Measurements from ENCODE around the gene IL1RAPL2. TPM values are rescaled to one million over a fixed set of nuclear protein-coding genes. Genes with fewer than 3 reads are reported as not detected.

Gene IL1RAPL2
- total and polyA plus RNA-seq, 2 donors (not counting 3 experiments of a cell fraction or from before 2014, with no cell fraction given): not detected

DNA sequence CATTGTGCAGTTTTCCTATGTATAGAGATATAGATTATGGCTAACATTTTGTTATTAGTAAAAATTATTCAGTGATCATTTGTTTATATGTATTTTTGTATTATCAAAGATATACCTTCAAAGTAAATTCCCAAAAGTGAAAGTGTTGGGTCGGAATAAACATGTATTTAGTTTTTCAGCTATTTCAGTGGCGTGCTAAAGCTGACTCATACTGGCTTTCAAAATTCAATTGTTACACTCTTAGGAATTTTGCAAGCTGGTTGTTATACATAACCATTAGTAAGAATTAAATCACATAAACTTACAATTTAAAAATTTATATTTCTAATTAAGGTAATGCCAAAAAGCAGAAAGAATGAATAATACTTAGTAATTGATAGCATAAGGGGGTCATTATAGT is 968.0 kb downstream of the IL1RAPL2 start:
- no peak overlapping the region for H2AFZ ChIP-seq (ENCODE audit: low read depth, low read length)
- ChIA-PET POLR2A (no interaction called here), CTCF (no interaction called here)
- H3K4me3 ChIP-seq (replicated peaks in 1 of 3; ENCODE audit: insufficient read depth in 1 of 3, low read depth in 1 of 3, low read length in 3 of 3): no peak overlapping the region
- no peak for FAIRE-seq
- TF ChIP-seq, protein P1, sequence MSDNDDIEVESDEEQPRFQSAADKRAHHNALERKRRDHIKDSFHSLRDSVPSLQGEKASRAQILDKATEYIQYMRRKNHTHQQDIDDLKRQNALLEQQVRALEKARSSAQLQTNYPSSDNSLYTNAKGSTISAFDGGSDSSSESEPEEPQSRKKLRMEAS (IDR thresholded peaks at IDR 0.05; ENCODE audit: insufficient read depth, insufficient read length): no peak
- TF ChIP-seq GATA2 (IDR thresholded peaks at IDR 0.05; ENCODE audit: insufficient read depth, insufficient read length, low read depth, low read length) (no peak), EZH2 (IDR thresholded peaks at IDR 0.05; ENCODE audit: borderline replicate concordance, low read depth, low read length, severe bottlenecking) (no peak), POLR2AphosphoS5 (IDR thresholded peaks at IDR 0.05; ENCODE audit: insufficient read depth, low read depth, low read length) (no peak), MYC (IDR thresholded peaks at IDR 0.05; ENCODE audit: low read depth, low read length) (no peak), FOS (IDR thresholded peaks at IDR 0.05; ENCODE audit: borderline replicate concordance, insufficient read depth, low read length) (no peak)
- TF ChIP-seq, protein P2, sequence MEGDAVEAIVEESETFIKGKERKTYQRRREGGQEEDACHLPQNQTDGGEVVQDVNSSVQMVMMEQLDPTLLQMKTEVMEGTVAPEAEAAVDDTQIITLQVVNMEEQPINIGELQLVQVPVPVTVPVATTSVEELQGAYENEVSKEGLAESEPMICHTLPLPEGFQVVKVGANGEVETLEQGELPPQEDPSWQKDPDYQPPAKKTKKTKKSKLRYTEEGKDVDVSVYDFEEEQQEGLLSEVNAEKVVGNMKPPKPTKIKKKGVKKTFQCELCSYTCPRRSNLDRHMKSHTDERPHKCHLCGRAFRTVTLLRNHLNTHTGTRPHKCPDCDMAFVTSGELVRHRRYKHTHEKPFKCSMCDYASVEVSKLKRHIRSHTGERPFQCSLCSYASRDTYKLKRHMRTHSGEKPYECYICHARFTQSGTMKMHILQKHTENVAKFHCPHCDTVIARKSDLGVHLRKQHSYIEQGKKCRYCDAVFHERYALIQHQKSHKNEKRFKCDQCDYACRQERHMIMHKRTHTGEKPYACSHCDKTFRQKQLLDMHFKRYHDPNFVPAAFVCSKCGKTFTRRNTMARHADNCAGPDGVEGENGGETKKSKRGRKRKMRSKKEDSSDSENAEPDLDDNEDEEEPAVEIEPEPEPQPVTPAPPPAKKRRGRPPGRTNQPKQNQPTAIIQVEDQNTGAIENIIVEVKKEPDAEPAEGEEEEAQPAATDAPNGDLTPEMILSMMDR (IDR thresholded peaks at IDR 0.05; ENCODE audit: extremely low read depth in 1 of 2, insufficient read depth in 1 of 2, low read depth in 1 of 2, low read length in 2 of 2): no peak
- no peak for DNase-seq (ENCODE audit: low read depth, low spot score)
- H3K9me1 ChIP-seq (replicated peaks; ENCODE audit: control insufficient read depth, extremely low read depth, insufficient read depth, low read length): no peaks in the 10 kb centered on the region
- no TSS peak for BruUV-seq (replicated peaks)
- H3K27me3 ChIP-seq (ENCODE audit: control insufficient read depth in 2 of 2, insufficient read depth in 2 of 2, low read length in 2 of 2): no peaks in the 10 kb centered on the region
- intact Hi-C loops (cut with micrococcal nuclease): no loop called here
- H3K79me2 ChIP-seq (ENCODE audit: control insufficient read depth, insufficient read depth, low read length): no peaks in the 10 kb centered on the region
- H3K36me3 ChIP-seq (ENCODE audit: control insufficient read depth in 2 of 2, extremely low read depth in 1 of 2, insufficient read depth in 2 of 2, low read length in 2 of 2): no peaks in the 10 kb centered on the region
- no peak overlapping the region for H3K4me2 ChIP-seq (ENCODE audit: insufficient read depth, low read length)
- H3K4me1 ChIP-seq (ENCODE audit: control insufficient read depth, extremely low read depth, insufficient read depth, low read length): no peaks in the 10 kb centered on the region
- H3K9me3 ChIP-seq (replicated peaks; ENCODE audit: control insufficient read depth, insufficient read depth, low read length): no peaks in the 10 kb centered on the region
- no peak overlapping the region for H3K27ac ChIP-seq (ENCODE audit: insufficient read depth, low read depth, low read length)
- no peak overlapping the region for H3K9ac ChIP-seq (replicated peaks; ENCODE audit: extremely low read depth, insufficient read depth, low read length)
- no peaks in the 10 kb centered on the region for H4K20me1 ChIP-seq (replicated peaks; ENCODE audit: control insufficient read depth, extremely low read depth, insufficient read depth, low read length)
- dilution Hi-C loops (cut with MboI; ENCODE audit: extremely low pct_ligation_motif_present, low sequenced_read_pairs): no loop called here
